LNCaP clone FGC (cell line): ENCODE results near the gene SPOCD1.

Experiments
- DNase-seq: peaks from one replicate; pipeline ENCODE4 v3.0.0-alpha.2; 2011; ENCODE audit warnings: low read depth
- H3K4me3 ChIP-seq: 2 replicates; pipeline ENCODE4 v1.5.1; 2011; ENCODE audit warnings: mild to moderate bottlenecking, low read depth, low read length, control low read depth
- CTCF ChIP-seq: IDR thresholded peaks from 2 replicates; pipeline ENCODE4 v1.5.1; 2012; ENCODE audit warnings: mild to moderate bottlenecking; ENCODE audit not compliant: control insufficient read depth, insufficient read depth; ENCODE audit errors: extremely low read depth

The SPOCD1 gene

GRCh38 chr1:31751822-31752241, 64.0 kb downstream of the SPOCD1 start:
- no peak for DNase-seq
- TF ChIP-seq CTCF, result no peak
- H3K4me3 ChIP-seq, result no peak overlapping the region

GRCh38 chr1:31750858-31751510, 64.8 kb downstream of the SPOCD1 start:
- no peak overlapping the region for H3K4me3 ChIP-seq
- no peak for DNase-seq
- TF ChIP-seq CTCF, result no peak

- no peak overlapping the region for H3K4me3 ChIP-seq
- DNase-seq, result no peak
- no peak for TF ChIP-seq CTCF
Observed at GRCh38 chr1:31749785-31750735, 65.8 kb downstream of the SPOCD1 start.

- DNase-seq, result no peak
- no peak overlapping the region for H3K4me3 ChIP-seq
- no peak for TF ChIP-seq CTCF
Observed at GRCh38 chr1:31748365-31748764, 67.5 kb downstream of the SPOCD1 start.

GRCh38 chr1:31747304-31747703, 68.5 kb downstream of the SPOCD1 start:
- no peak overlapping the region for H3K4me3 ChIP-seq
- no peak for TF ChIP-seq CTCF
- DNase-seq, result no peak

- DNase-seq, result no peak
- TF ChIP-seq CTCF, result no peak
- H3K4me3 ChIP-seq, result no peak overlapping the region
Observed at GRCh38 chr1:31746687-31747086, 69.1 kb downstream of the SPOCD1 start.
